ENCODE results near the gene SLC25A46. TPM values are rescaled to one million over a fixed set of nuclear protein-coding genes. Genes with fewer than 3 reads are reported as not detected.

Gene SLC25A46
- total RNA-seq, 1 donor from 2014 or later = 43.6 TPM

- Mint-ChIP-seq H3K27ac (no peak overlapping the region), H3K36me3 (no peaks in the 10 kb centered on the region), H3K27me3 (ENCODE audit: insufficient read depth, low read depth) (no peaks in the 10 kb centered on the region), H3K9me3 (no peaks in the 10 kb centered on the region), H3K4me1 (no peaks in the 10 kb centered on the region), H3K4me3 (no peak overlapping the region)
- H3K9ac ChIP-seq = no peak overlapping the region
- no peak for DNase-seq (ENCODE audit: low spot score)
- no peaks in the 10 kb centered on the region for H3F3A ChIP-seq (ENCODE audit: low read depth)
- no peak overlapping the region for H3K4me2 ChIP-seq
- TF ChIP-seq CTCF (IDR thresholded peaks at IDR 0.05) = no peak
- no peak for TF ChIP-seq EZH2 (IDR thresholded peaks at IDR 0.05)
- TF ChIP-seq EZH2phosphoT487 (IDR thresholded peaks at IDR 0.05) = no peak
- no peaks in the 10 kb centered on the region for H3K9me3 ChIP-seq (ENCODE audit: low read depth)
- no peaks in the 10 kb centered on the region for H3K79me2 ChIP-seq (ENCODE audit: low read depth)
- no peaks in the 10 kb centered on the region for H3K27me3 ChIP-seq
- H3K4me3 ChIP-seq = no peak overlapping the region
- H3K27ac ChIP-seq = no peak overlapping the region
- no peak overlapping the region for H2AFZ ChIP-seq (replicated peaks)
- no peaks in the 10 kb centered on the region for H4K20me1 ChIP-seq (ENCODE audit: low read depth)
- H3K36me3 ChIP-seq = no peaks in the 10 kb centered on the region
- no peaks in the 10 kb centered on the region for H3K4me1 ChIP-seq
These were observed 36.1 kb upstream of the SLC25A46 start for GRCh38 chr5:110702704-110703103.

- Histone ChIP-seq H3F3A (ENCODE audit: low read depth) (no peaks in the 10 kb centered on the region), H3K79me2 (ENCODE audit: low read depth) (no peaks in the 10 kb centered on the region), H3K36me3 (no peaks in the 10 kb centered on the region), H2AFZ (replicated peaks) (no peak overlapping the region), H3K4me3 (no peak overlapping the region), H3K27ac (no peak overlapping the region), H4K20me1 (ENCODE audit: low read depth) (no peaks in the 10 kb centered on the region), H3K9ac (no peak overlapping the region), H3K4me1 (no peaks in the 10 kb centered on the region), H3K9me3 (ENCODE audit: low read depth) (no peaks in the 10 kb centered on the region), H3K4me2 (no peak overlapping the region), H3K27me3 (no peaks in the 10 kb centered on the region)
- TF ChIP-seq EZH2phosphoT487 (IDR thresholded peaks at IDR 0.05) = no peak
- TF ChIP-seq CTCF (IDR thresholded peaks at IDR 0.05) = no peak
- TF ChIP-seq EZH2 (IDR thresholded peaks at IDR 0.05) = no peak
- Mint-ChIP-seq H3K27me3 (ENCODE audit: insufficient read depth, low read depth) (no peaks in the 10 kb centered on the region), H3K4me1 (no peaks in the 10 kb centered on the region), H3K4me3 (no peak overlapping the region), H3K36me3 (no peaks in the 10 kb centered on the region), H3K27ac (no peak overlapping the region), H3K9me3 (no peaks in the 10 kb centered on the region)
- no peak for DNase-seq (ENCODE audit: low spot score)
These were observed 35.3 kb upstream of the SLC25A46 start for GRCh38 chr5:110703481-110703880.

- no peaks in the 10 kb centered on the region for H3K9me3 Mint-ChIP-seq
- no peak for DNase-seq (ENCODE audit: low spot score)
- no peak overlapping the region for H3K27ac ChIP-seq
- H3K4me3 Mint-ChIP-seq = no peak overlapping the region
- H3K9me3 ChIP-seq (ENCODE audit: low read depth) = no peaks in the 10 kb centered on the region
- H3K4me1 ChIP-seq = no peaks in the 10 kb centered on the region
- no peaks in the 10 kb centered on the region for H3K27me3 Mint-ChIP-seq (ENCODE audit: insufficient read depth, low read depth)
- no peak overlapping the region for H3K27ac Mint-ChIP-seq
- H3K4me2 ChIP-seq = no peak overlapping the region
- H3K36me3 ChIP-seq = no peaks in the 10 kb centered on the region
- TF ChIP-seq EZH2phosphoT487 (IDR thresholded peaks at IDR 0.05) (no peak), EZH2 (IDR thresholded peaks at IDR 0.05) (no peak), CTCF (IDR thresholded peaks at IDR 0.05) (no peak)
- no peaks in the 10 kb centered on the region for H3K27me3 ChIP-seq
- no peaks in the 10 kb centered on the region for H4K20me1 ChIP-seq (ENCODE audit: low read depth)
- H3K4me3 ChIP-seq = no peak overlapping the region
- no peaks in the 10 kb centered on the region for H3K4me1 Mint-ChIP-seq
- no peak overlapping the region for H2AFZ ChIP-seq (replicated peaks)
- H3K36me3 Mint-ChIP-seq = no peaks in the 10 kb centered on the region
- no peak overlapping the region for H3K9ac ChIP-seq
- no peaks in the 10 kb centered on the region for H3F3A ChIP-seq (ENCODE audit: low read depth)
- H3K79me2 ChIP-seq (ENCODE audit: low read depth) = no peaks in the 10 kb centered on the region
These were observed 33.5 kb upstream of the SLC25A46 start for GRCh38 chr5:110705349-110705748.

Measured in neural progenitor cell (in vitro differentiated cells).